C4-2B (cell line): ENCODE measurements around the gene SETD9.

ENCODE experiments used
- H3K27ac ChIP-seq: fragments of 450-650 bp; 2 replicates; pipeline ENCODE4 v1.5.1; 2017
- ZFX ChIP-seq: fragments of 450-650 bp; IDR thresholded peaks from 2 replicates; pipeline ENCODE4 v1.6.1; 2017
- TF ChIP-seq, protein P1 (sequence below): fragments of 450-650 bp; conservative IDR thresholded peaks from 2 replicates; pipeline ENCODE4 v1.5.1; 2017; ENCODE audit warnings: mild to moderate bottlenecking

SETD9 gene

GRCh38 chr5:56938858-56939257 lies 29.5 kb downstream of the SETD9 start:
- no peak for TF ChIP-seq ZFX
- TF ChIP-seq, protein P1, sequence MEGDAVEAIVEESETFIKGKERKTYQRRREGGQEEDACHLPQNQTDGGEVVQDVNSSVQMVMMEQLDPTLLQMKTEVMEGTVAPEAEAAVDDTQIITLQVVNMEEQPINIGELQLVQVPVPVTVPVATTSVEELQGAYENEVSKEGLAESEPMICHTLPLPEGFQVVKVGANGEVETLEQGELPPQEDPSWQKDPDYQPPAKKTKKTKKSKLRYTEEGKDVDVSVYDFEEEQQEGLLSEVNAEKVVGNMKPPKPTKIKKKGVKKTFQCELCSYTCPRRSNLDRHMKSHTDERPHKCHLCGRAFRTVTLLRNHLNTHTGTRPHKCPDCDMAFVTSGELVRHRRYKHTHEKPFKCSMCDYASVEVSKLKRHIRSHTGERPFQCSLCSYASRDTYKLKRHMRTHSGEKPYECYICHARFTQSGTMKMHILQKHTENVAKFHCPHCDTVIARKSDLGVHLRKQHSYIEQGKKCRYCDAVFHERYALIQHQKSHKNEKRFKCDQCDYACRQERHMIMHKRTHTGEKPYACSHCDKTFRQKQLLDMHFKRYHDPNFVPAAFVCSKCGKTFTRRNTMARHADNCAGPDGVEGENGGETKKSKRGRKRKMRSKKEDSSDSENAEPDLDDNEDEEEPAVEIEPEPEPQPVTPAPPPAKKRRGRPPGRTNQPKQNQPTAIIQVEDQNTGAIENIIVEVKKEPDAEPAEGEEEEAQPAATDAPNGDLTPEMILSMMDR: no peak
- no peak overlapping the region for H3K27ac ChIP-seq

DNA sequence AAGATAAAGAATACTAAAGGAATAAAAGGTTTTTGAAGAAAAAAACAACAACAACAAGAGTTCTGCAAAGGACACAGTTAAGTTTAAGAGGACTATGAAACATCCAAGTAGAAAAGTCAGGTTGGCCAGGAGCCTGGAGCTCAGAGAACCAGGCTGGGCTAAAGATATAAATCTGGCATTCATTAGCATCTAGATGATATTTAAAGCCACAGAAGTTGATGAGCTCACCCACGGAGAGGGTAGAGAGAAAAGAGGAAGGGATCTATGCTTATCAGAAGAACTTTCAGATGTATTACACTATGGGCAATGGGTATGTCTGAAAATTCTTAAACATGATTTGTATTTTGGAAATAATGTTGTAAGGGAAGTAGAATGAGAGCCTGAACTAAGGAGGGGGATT lies 32.6 kb downstream of the SETD9 start:
- TF ChIP-seq, protein P1: no peak
- no peak for TF ChIP-seq ZFX
- no peak overlapping the region for H3K27ac ChIP-seq

- TF ChIP-seq, protein P1: no peak
- no peak for TF ChIP-seq ZFX
- H3K27ac ChIP-seq: no peak overlapping the region
Measured at GRCh38 chr5:56947052-56947451, 37.7 kb downstream of the SETD9 start.

- TF ChIP-seq ZFX: no peak
- TF ChIP-seq, protein P1: no peak
- H3K27ac ChIP-seq: peak overlapping the region; percentile 83; the same call in 1 of the 2 replicates
Measured at GRCh38 chr5:56950626-56951125, 41.3 kb downstream of the SETD9 start.

GRCh38 chr5:56951126-56951945 lies 41.9 kb downstream of the SETD9 start:
- peak overlapping the region; percentile 83 for H3K27ac ChIP-seq
- TF ChIP-seq ZFX: peak; percentile 98
- TF ChIP-seq, protein P1: no peak; the same call in 1 of the 2 replicates

DNA sequence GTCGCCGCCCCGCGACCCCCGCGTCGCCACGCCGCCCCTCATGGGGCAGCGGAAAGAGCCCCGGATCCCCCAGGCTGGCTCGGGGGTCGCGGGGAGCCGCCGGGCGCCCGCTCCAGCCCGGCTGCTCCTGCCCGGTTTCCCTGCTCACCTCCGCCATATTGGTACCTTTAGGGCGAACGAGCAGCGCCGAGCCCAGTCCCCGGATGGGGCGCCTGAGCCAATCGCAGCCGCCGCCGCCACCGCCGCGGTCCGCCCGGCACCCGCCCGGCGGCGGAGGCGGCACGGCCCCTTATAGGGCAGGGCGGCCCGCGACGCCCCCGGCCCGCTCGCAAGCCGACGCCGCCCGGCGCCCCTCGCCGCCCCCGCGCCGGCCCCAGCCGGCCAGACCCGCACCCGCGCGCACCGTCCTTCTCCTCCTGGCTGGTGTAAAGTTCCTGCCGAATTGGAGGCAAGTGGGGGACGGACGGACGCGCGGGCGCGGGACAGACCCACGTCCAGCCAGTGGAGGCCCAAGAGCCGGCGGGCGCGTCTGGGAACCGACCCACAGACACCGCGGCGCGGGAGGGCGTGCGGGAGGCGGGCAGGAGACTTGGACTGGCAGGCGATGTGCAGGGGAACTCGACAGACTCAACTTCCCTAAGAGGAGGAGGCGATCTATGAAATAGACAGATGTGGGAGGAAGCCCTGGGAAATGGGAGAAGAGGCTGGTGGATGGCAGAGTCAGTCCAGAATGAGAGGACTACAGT lies 42.7 kb downstream of the SETD9 start, which contains the start of gene MIER3:
TSS of gene MIER3 (minus strand) at position 178 of the 746 bp plus-strand sequence. CDS start at position 157, 21 bp downstream.
- peak; percentile 71 for TF ChIP-seq ZFX
- TF ChIP-seq, protein P1: no peak
- H3K27ac ChIP-seq: peak within 1 kb of the TSS; percentile 83

GRCh38 chr5:56954262-56954661 lies 44.9 kb downstream of the SETD9 start:
- no peak for TF ChIP-seq ZFX
- TF ChIP-seq, protein P1: no peak
- H3K27ac ChIP-seq: no peak overlapping the region
